ENCODE measurements around the gene ANKRA2.

ANKRA2 gene

DNA sequence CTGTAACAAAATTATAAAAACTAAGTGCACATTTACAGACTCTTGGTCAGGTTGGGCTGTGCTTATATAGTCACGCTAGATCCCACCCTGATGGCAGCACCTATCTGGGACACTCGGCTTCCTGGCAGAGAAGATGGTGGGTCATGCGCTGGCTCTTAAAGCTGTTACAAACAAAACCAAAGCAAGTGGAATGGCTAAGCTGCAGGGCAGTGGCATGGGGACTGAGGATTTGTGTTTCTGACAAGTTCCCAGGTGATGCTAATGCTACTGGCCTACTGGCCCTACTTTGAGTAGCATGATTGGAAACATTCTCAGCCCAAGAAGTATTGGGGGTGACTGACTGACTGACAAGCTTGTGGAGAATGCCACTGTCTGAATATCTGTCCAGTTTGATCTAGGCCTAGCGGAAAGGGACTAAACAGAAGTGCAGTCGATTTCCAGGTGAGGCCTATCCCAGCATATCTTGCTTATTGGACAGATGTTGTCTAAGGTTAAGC, 58.9 kb downstream of the ANKRA2 start:
- peaks cover 19% of the 10 kb centered on the region for H3K4me1 ChIP-seq (ENCODE audit: insufficient read depth, low read length, poor library complexity, severe bottlenecking)
- no peak overlapping the region for H2AFZ ChIP-seq (ENCODE audit: low read length)
- H3K9me3 ChIP-seq (ENCODE audit: insufficient read depth, low read depth, low read length), result no peaks in the 10 kb centered on the region
- H3K36me3 ChIP-seq (ENCODE audit: insufficient read depth, low read length), result peaks cover 53% of the 10 kb centered on the region
- no peak for TF ChIP-seq EZH2phosphoT487 (IDR thresholded peaks at IDR 0.05; ENCODE audit: borderline replicate concordance)
- TF ChIP-seq, protein P1, sequence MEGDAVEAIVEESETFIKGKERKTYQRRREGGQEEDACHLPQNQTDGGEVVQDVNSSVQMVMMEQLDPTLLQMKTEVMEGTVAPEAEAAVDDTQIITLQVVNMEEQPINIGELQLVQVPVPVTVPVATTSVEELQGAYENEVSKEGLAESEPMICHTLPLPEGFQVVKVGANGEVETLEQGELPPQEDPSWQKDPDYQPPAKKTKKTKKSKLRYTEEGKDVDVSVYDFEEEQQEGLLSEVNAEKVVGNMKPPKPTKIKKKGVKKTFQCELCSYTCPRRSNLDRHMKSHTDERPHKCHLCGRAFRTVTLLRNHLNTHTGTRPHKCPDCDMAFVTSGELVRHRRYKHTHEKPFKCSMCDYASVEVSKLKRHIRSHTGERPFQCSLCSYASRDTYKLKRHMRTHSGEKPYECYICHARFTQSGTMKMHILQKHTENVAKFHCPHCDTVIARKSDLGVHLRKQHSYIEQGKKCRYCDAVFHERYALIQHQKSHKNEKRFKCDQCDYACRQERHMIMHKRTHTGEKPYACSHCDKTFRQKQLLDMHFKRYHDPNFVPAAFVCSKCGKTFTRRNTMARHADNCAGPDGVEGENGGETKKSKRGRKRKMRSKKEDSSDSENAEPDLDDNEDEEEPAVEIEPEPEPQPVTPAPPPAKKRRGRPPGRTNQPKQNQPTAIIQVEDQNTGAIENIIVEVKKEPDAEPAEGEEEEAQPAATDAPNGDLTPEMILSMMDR (conservative IDR thresholded peaks at IDR 0.05; ENCODE audit: low read length), result no peak
- no peaks in the 10 kb centered on the region for H3K9me2 ChIP-seq (replicated peaks; ENCODE audit: low read depth, low read length)
- H3K4me2 ChIP-seq (ENCODE audit: low read depth, low read length, poor library complexity, severe bottlenecking), result no peak overlapping the region
- H3K27me3 ChIP-seq (ENCODE audit: insufficient read depth, low read length, poor library complexity, severe bottlenecking), result no peaks in the 10 kb centered on the region
- peaks cover 26% of the 10 kb centered on the region for H3K79me2 ChIP-seq (ENCODE audit: insufficient read depth, low read length)
- no peaks in the 10 kb centered on the region for H3F3A ChIP-seq (ENCODE audit: low read depth)
- peaks cover 29% of the 10 kb centered on the region for H4K20me1 ChIP-seq (ENCODE audit: insufficient read depth, low read length, poor library complexity, severe bottlenecking)
- H3K9ac ChIP-seq (ENCODE audit: low read depth, low read length, poor library complexity, severe bottlenecking), result no peak overlapping the region
- H3K4me3 ChIP-seq (ENCODE audit: low read length, poor library complexity, severe bottlenecking), result no peak overlapping the region

Measured in Loucy (cell line).